Neural crest cell (in vitro differentiated cells): Measurements from ENCODE around the gene ATXN7L1. TPM values are rescaled to one million over a fixed set of nuclear protein-coding genes. Genes with fewer than 3 reads are reported as not detected.
A peak's percentile ranks its signal among the peaks of the same experiment; 100 is the strongest.

Experiments
- DNase-seq: peaks from one replicate; pipeline ENCODE4 v3.0.0; 2021; ENCODE audit warnings: low read depth, mixed read lengths, low spot score
- H3K27ac Mint-ChIP-seq: one replicate; pipeline ENCODE4 v1.8.0; 2021; ENCODE audit warnings: mild to moderate bottlenecking, mixed read lengths; ENCODE audit not compliant: unreplicated experiment
- H3K27me3 Mint-ChIP-seq: 2 replicates; pipeline ENCODE4 v1.8.0; 2021; ENCODE audit warnings: low read depth, mild to moderate bottlenecking, mixed read lengths
- H3K36me3 Mint-ChIP-seq: 2 replicates; pipeline ENCODE4 v1.8.0; 2021; ENCODE audit warnings: low read depth, mild to moderate bottlenecking, mixed read lengths
- H3K4me1 Mint-ChIP-seq: 2 replicates; pipeline ENCODE4 v1.8.0; 2021; ENCODE audit warnings: mixed read lengths
- H3K4me3 Mint-ChIP-seq: one replicate; pipeline ENCODE4 v1.8.0; 2021; ENCODE audit warnings: mild to moderate bottlenecking, mixed read lengths
- H3K9me3 Mint-ChIP-seq: 2 replicates; pipeline ENCODE4 v1.8.0; 2021; ENCODE audit warnings: mixed read lengths
- total RNA-seq: library from RNA; stranded (reverse); gene quantifications from 2 replicates; pipeline ENCODE4 v1.2.1, GENCODE V29; 2021
- TF ChIP-seq, protein P1 (sequence below): fragments of 200-600 bp; sonication (generic); conservative IDR thresholded peaks from 2 replicates; pipeline ENCODE4 v1.5.0; 2021; ENCODE audit warnings: antibody characterized with exemption, mild to moderate bottlenecking

The ATXN7L1 gene
- total RNA-seq, 1 donor from 2014 or later: 14.4 TPM

DNA sequence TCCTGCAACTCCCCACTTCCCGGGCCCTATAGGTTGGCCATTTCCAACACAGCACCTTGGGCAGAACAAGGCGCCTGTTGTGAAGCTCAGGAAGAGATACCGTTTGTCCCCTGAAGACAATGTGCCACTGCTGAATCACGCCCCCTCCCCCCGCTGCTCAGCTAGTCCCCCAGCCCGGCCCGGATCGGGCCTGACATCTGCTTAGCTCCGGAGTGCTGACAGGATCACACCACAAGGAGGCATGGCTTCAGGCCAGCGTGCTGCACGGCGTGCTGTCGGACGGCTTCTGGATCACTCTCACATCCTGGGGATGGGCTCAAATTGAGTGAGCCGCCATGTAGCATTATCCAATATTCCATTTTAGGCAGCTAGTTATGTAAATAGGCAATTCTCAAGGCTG, 233.0 kb downstream of the ATXN7L1 start:
- H3K36me3 Mint-ChIP-seq: no peaks in the 10 kb centered on the region
- TF ChIP-seq, protein P1, sequence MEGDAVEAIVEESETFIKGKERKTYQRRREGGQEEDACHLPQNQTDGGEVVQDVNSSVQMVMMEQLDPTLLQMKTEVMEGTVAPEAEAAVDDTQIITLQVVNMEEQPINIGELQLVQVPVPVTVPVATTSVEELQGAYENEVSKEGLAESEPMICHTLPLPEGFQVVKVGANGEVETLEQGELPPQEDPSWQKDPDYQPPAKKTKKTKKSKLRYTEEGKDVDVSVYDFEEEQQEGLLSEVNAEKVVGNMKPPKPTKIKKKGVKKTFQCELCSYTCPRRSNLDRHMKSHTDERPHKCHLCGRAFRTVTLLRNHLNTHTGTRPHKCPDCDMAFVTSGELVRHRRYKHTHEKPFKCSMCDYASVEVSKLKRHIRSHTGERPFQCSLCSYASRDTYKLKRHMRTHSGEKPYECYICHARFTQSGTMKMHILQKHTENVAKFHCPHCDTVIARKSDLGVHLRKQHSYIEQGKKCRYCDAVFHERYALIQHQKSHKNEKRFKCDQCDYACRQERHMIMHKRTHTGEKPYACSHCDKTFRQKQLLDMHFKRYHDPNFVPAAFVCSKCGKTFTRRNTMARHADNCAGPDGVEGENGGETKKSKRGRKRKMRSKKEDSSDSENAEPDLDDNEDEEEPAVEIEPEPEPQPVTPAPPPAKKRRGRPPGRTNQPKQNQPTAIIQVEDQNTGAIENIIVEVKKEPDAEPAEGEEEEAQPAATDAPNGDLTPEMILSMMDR: no peak
- peak overlapping the region; percentile 19 for H3K27ac Mint-ChIP-seq
- H3K27me3 Mint-ChIP-seq: no peaks in the 10 kb centered on the region
- H3K4me3 Mint-ChIP-seq: peak overlapping the region; percentile 34
- H3K4me1 Mint-ChIP-seq: peaks cover 67% of the 10 kb centered on the region
- H3K9me3 Mint-ChIP-seq: no peaks in the 10 kb centered on the region
- peak; percentile 53 for DNase-seq

DNA sequence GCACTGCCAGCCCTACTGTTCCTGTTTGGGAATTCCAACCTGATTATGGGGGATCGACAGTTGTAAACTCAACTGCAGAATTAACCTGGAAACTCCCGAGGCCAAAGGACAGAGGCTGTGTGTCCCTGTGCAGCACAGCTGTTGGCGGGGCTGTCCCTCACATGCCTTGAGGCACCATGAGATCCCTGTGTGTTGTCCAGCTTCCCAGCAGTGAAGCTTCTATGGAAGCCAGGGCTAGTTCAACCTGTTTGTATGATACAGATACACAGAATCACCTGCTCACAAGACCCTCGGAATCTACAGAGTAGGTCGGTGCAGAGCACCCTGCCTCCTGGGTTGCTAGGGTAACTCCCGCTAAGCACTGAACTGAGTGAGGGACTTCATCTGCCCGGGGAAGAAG, 234.1 kb downstream of the ATXN7L1 start:
- Mint-ChIP-seq H3K4me3 (no peak overlapping the region), H3K36me3 (peaks cover 5% of the 10 kb centered on the region), H3K4me1 (peaks cover 70% of the 10 kb centered on the region), H3K9me3 (no peaks in the 10 kb centered on the region), H3K27ac (no peak overlapping the region), H3K27me3 (no peaks in the 10 kb centered on the region)
- no peak for DNase-seq
- TF ChIP-seq, protein P1: no peak

DNA sequence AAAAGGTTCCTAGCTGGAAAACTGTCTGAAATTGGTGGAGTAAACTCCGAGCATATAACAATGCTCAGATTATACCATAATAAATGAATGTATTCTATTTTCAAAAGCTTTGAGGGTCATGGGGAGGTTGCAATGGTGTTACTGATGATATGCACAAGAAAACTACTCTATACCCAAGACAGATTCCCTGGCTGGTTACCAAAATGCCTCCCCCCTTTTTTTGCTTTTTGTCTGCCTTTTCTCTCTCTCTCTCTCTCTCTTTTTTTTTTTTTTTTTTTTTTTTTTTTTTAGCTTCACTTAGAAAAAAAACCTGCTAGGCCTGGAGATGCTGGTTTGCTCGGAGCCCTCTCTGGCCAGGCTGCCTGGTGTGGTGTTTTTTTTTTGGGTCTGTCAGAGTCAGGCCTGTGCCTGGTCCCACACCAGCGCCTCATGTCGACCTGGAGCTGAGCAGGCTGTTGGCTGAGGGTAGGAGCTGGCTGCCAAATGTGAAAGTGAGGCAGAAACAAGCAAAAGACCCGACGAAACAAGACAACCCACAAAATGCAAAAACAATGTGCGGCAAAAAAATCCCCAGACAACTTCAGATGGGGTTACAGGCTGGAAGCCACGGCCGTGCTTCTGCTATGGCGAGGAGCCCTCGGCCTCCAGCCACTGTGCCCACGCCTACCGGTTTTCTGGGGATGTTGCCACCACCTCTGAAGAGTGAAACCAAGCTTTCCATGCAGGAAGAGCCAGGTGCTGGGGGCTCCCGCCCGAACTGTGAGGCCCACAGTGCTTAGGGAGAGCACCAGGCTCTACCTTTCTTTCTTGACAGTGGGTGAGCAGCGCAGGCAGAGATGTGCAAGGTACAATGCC, 235.2 kb downstream of the ATXN7L1 start:
- H3K36me3 Mint-ChIP-seq: peaks cover 5% of the 10 kb centered on the region
- peak overlapping the region; percentile 51 for H3K4me3 Mint-ChIP-seq
- no peak for DNase-seq
- TF ChIP-seq, protein P1: no peak
- H3K27me3 Mint-ChIP-seq: no peaks in the 10 kb centered on the region
- H3K27ac Mint-ChIP-seq: no peak overlapping the region
- no peaks in the 10 kb centered on the region for H3K9me3 Mint-ChIP-seq
- peaks cover 70% of the 10 kb centered on the region for H3K4me1 Mint-ChIP-seq

DNA sequence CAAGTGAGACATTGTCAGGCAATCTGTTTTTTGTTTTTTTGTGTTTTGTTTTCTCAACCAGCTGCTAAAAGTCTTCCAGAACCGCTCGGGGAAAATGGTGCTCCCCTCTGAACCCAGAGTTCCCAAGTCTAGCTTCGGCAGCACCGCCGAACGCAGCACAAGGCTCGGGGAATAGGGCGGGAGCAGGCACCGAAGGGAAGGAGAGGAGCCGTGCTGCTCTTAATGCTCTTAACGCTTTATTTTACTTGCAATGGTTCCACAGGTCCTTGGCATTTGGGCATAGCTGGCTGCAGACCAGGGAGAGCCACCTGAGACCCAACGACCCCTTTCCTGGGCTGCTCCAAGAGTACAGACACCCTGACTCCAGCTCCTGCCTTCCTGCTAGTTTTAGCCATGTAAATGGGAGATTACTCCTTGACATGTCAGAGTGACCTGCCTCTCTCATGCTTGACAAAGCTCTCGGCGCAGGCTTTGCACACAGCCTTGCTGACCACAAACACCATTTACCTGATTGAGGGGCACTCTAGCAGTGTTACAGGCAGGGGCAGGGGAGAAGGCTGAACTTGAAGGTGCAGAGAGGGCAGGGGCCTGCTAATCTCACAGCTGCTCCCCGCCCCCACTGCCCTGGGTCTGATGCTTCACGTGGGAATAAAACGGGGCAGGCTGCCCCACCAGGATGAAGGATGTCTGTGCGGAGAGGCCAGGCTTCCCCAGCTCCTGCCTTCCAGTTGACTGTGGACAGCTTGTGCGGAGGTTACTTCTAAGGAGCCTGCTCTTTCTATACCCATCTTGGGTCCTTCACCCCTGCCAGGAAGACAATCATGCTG, 236.5 kb downstream of the ATXN7L1 start:
- H3K27ac Mint-ChIP-seq: no peak overlapping the region
- no peak for DNase-seq
- TF ChIP-seq, protein P1: no peak
- H3K36me3 Mint-ChIP-seq: peaks cover 5% of the 10 kb centered on the region
- H3K4me3 Mint-ChIP-seq: peak overlapping the region; percentile 58
- H3K4me1 Mint-ChIP-seq: peaks cover 68% of the 10 kb centered on the region
- no peaks in the 10 kb centered on the region for H3K9me3 Mint-ChIP-seq
- H3K27me3 Mint-ChIP-seq: no peaks in the 10 kb centered on the region

DNA sequence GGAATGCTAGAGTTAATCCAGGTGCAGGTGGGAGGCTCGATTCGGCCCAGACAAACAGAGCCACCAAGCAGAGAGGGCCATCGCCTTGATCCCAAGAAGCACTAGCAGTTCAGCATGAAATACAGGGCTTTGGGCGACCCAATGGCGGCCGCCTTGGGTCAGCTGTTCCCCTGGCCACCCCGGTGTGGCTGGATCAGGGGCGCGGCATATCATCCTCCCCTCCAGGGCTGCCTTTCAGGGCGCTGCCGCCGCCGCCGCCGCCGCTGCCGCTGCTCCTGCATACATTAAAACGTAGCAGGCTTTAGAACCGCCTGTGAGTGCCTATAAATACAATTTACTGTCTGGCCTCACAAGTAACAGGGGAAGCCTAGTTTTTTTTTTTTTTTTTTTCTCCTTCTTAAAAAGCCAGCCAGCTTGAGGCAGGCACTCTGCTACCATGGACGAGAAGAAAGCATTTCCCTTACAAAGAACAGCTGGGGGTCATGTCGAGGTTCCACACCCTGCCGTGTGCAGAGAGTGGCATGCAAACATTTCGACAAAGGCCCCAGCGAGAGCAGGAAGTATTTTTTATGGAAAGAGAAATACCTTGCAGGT, 237.4 kb downstream of the ATXN7L1 start:
- peak; percentile 37 for DNase-seq
- Mint-ChIP-seq H3K4me1 (peaks cover 59% of the 10 kb centered on the region), H3K27me3 (no peaks in the 10 kb centered on the region), H3K36me3 (peaks cover 5% of the 10 kb centered on the region), H3K9me3 (no peaks in the 10 kb centered on the region), H3K4me3 (peak overlapping the region; percentile 58), H3K27ac (peak overlapping the region; percentile 58)
- TF ChIP-seq, protein P1: no peak
